NCI-H510A (cell line): ENCODE data around the gene TMEM82.

ENCODE experiments used
- DNase-seq: peaks from one replicate; lab custom pipeline; 2025; lab: John Stamatoyannopoulos, UW

TMEM82 gene

DNA sequence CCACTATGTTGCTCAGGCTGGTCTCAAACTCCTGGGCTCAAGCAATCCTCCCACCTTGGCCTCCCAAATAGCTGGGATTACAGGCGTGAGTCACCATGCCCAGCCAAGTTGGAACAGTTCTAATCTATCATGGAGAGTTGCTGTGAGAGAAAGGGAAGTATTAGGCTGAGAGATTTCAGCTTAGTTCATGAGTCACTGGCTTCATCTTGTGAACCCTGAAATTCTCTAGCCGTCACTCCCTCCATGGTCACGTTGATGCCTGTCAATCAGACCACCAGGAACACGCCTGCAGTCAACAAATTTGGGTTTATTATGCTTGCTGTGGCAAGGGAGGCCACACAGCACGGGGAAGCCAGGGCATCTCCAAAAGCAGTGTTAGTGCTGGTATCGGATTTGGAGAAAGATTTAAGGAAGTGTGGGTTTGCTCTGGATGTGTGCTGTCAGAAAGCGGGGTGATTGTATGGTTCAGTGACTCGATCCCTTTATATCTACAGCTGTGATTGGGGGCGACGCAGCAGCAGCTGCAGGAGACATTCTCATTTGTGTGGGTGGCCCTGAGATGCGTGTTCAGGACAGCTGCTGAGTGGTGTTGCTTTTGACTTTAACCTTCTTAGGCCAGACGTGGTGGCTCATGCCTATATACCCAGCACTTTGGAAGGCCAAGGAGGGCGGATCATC, 46.5 kb downstream of the TMEM82 start:
- no peak for DNase-seq

DNA sequence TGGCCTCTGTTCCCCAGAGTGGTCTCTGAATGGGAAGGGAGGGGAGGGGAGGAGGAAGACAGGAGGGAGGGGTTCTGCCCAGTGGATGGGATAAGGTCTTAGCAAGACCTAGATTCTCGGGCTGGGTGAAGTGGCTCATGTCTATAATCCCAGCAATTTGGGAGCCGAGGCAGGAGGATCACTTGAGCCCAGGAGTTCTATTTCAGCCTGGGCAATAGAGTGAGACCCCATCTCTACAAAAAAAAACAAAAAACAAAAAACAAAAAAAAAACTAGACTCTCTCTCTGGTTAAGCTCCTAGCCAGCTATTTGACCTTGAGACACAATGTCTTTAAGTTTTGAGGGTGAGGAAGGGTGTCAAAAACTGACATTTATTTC, 53.8 kb downstream of the TMEM82 start:
- DNase-seq, result no peak
